ENCODE results near the gene CFAP299. TPM values are rescaled to one million over a fixed set of nuclear protein-coding genes. Genes with fewer than 3 reads are reported as not detected.

The CFAP299 gene
- polyA plus RNA-seq, 1 experiment = 3.3 TPM

DNA sequence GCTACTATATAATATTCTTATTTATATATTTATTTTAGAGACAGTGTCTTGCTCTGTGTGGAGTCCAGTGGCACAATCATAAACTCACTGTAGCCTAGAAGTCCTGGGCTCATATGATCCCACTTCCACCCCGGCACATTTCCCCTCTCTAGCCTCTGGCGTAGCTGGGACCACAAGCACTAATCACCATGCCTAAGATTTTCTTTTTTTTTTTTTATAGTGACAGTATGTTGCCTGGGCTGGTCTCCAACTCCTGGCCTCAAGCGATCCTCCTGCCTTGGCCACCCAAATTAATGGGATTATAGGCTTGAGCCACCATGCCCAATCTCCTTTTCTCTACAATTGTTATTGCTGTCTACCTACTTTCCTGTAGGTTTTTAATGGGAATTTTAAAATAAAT, 620.9 kb downstream of the CFAP299 start:
- H3K27me3 ChIP-seq (ENCODE audit: control insufficient read depth, insufficient read depth, low read length) = no peaks in the 10 kb centered on the region
- ChIA-PET CTCF (no interaction called here), POLR2A (no interaction called here)
- no peak overlapping the region for H3K4me3 ChIP-seq (ENCODE audit: low read depth, low read length)
- TF ChIP-seq, protein P1, sequence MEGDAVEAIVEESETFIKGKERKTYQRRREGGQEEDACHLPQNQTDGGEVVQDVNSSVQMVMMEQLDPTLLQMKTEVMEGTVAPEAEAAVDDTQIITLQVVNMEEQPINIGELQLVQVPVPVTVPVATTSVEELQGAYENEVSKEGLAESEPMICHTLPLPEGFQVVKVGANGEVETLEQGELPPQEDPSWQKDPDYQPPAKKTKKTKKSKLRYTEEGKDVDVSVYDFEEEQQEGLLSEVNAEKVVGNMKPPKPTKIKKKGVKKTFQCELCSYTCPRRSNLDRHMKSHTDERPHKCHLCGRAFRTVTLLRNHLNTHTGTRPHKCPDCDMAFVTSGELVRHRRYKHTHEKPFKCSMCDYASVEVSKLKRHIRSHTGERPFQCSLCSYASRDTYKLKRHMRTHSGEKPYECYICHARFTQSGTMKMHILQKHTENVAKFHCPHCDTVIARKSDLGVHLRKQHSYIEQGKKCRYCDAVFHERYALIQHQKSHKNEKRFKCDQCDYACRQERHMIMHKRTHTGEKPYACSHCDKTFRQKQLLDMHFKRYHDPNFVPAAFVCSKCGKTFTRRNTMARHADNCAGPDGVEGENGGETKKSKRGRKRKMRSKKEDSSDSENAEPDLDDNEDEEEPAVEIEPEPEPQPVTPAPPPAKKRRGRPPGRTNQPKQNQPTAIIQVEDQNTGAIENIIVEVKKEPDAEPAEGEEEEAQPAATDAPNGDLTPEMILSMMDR (IDR thresholded peaks at IDR 0.05; ENCODE audit: insufficient read depth, low read depth, low read length) = no peak
- DNase-seq (ENCODE audit: low read depth) = no peak
- no peaks in the 10 kb centered on the region for H3K36me3 ChIP-seq (ENCODE audit: control insufficient read depth, insufficient read depth, low read length)

- Histone ChIP-seq H3K36me3 (ENCODE audit: control insufficient read depth, insufficient read depth, low read length) (no peaks in the 10 kb centered on the region), H3K4me3 (ENCODE audit: low read depth, low read length) (no peak overlapping the region), H3K27me3 (ENCODE audit: control insufficient read depth, insufficient read depth, low read length) (no peaks in the 10 kb centered on the region)
- no peak for DNase-seq (ENCODE audit: low read depth)
- CTCF ChIA-PET = interaction anchor here (1.2 kb wide), 1 partner anchor 27 kb away, joined by 4 read pairs; no protein-coding TSS in a partner anchor
- POLR2A ChIA-PET = no interaction called here
- TF ChIP-seq, protein P1 (IDR thresholded peaks at IDR 0.05; ENCODE audit: insufficient read depth, low read depth, low read length) = no peak
Observed at GRCh38 chr4:80963051-80963450, 627.5 kb downstream of the CFAP299 start.

DNA sequence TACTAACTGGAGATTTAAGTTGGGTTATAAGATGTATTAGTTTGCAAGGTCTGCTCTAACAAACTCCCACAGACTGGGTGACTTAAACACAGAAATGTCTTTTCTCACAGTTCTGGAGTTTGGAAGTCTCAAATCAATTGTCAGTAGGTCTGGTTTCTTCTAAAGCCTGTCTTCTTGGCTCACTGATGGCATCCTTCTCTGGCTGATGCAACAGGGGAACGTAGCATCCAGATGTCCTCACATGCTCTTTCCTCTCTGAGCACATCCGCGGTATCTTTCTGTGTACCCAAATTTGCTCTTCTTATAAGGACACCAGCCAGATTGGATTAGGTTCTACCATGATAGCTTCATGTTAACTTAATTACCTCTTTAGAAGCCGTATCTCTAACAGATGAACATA, 631.8 kb downstream of the CFAP299 start:
- POLR2A ChIA-PET = no interaction called here
- no peaks in the 10 kb centered on the region for H3K36me3 ChIP-seq (ENCODE audit: control insufficient read depth, insufficient read depth, low read length)
- CTCF ChIA-PET = no interaction called here
- TF ChIP-seq, protein P1 (IDR thresholded peaks at IDR 0.05; ENCODE audit: insufficient read depth, low read depth, low read length) = no peak
- DNase-seq (ENCODE audit: low read depth) = no peak
- no peak overlapping the region for H3K4me3 ChIP-seq (ENCODE audit: low read depth, low read length)
- H3K27me3 ChIP-seq (ENCODE audit: control insufficient read depth, insufficient read depth, low read length) = no peaks in the 10 kb centered on the region

DNA sequence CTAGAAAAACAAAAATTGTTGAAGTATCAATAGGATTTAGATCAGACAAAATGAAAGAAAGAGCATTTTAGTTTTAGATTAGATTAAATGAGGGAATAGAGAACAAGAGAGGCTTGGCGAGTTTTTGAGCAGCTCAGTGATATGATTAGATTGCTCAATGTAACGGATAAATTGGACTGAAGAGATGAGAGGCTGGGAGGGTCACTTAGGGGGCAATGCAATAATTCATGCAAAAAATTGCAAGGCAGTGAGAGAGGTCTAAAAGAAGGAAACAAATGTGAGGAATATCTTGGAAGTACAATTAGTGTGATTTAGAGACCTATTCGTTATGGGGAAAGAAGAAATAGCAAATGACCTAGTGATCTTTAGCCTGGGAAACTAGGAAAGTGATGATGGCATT, 644.7 kb downstream of the CFAP299 start:
- POLR2A ChIA-PET = no interaction called here
- H3K36me3 ChIP-seq (ENCODE audit: control insufficient read depth, insufficient read depth, low read length) = no peaks in the 10 kb centered on the region

GRCh38 chr4:80986011-80986410, 650.5 kb downstream of the CFAP299 start:
- H3K36me3 ChIP-seq (ENCODE audit: control insufficient read depth, insufficient read depth, low read length) = no peaks in the 10 kb centered on the region
- no peaks in the 10 kb centered on the region for H3K27me3 ChIP-seq (ENCODE audit: control insufficient read depth, insufficient read depth, low read length)
- DNase-seq (ENCODE audit: low read depth) = no peak
- ChIA-PET POLR2A (interaction anchor here (0.5 kb wide), 1 partner anchor 276 kb away, joined by 5 read pairs; no protein-coding TSS in a partner anchor), CTCF (interaction anchor here (1.4 to 2.5 kb wide), 2 partner anchors 620 to 622 kb away, joined by 4 to 12 read pairs; no protein-coding TSS in a partner anchor)
- TF ChIP-seq, protein P1 (IDR thresholded peaks at IDR 0.05; ENCODE audit: insufficient read depth, low read depth, low read length) = no peak
- no peak overlapping the region for H3K4me3 ChIP-seq (ENCODE audit: low read depth, low read length)

More for the DNA sequence above, 644.7 kb downstream of the CFAP299 start:
- DNase-seq (ENCODE audit: low read depth) = no peak
- Histone ChIP-seq H3K4me3 (ENCODE audit: low read depth, low read length) (no peak overlapping the region), H3K27me3 (ENCODE audit: control insufficient read depth, insufficient read depth, low read length) (no peaks in the 10 kb centered on the region)
- CTCF ChIA-PET = interaction anchor here (1.2 to 1.4 kb wide), 2 partner anchors 10 to 614 kb away, joined by 4 to 5 read pairs; no protein-coding TSS in a partner anchor
- TF ChIP-seq, protein P1 (IDR thresholded peaks at IDR 0.05; ENCODE audit: insufficient read depth, low read depth, low read length) = no peak

Data from BJ (cell line).